Esophagus squamous epithelium (tissue), 4 donors: Measurements from ENCODE around the gene SEPTIN3.

Experiments used
- CTCF ChIP-seq, 6 experiments: fragments of 450-650 bp in 4 of 6; fragments of 200-600 bp in 2 of 6; sonication (generic) in 2 of 6; IDR thresholded peaks; one replicate each; pipeline ENCODE4 v1.5.1; 2016 to 2019; ENCODE audit warnings: antibody characterized with exemption in 6 of 6, mild to moderate bottlenecking in 4 of 6, moderate library complexity in 4 of 6
- POLR2A ChIP-seq, 4 donors: fragments of 450-650 bp; IDR thresholded peaks; one replicate each; pipeline ENCODE4 v1.6.1; 2017; ENCODE audit warnings: antibody characterized with exemption in 4 of 4, mild to moderate bottlenecking in 4 of 4, moderate library complexity in 3 of 4

GRCh38 chr22:41936894-41937169, 32.4 kb upstream of the SEPTIN3 start:
- TF ChIP-seq POLR2A (IDR thresholded peaks at IDR 0.05), result no peak
- no peak for TF ChIP-seq CTCF (IDR thresholded peaks at IDR 0.05)
